H1 (cell line): ENCODE results near the gene HDHD3. TPM values are rescaled to one million over a fixed set of nuclear protein-coding genes. Genes with fewer than 3 reads are reported as not detected.

ENCODE experiments used
- CTCF ChIA-PET: fragments of 300-600 bp; sonication (Branson Sonifier 250); formaldehyde crosslinking; loops from one replicate; lab custom pipeline; 2021; ENCODE audit not compliant: partially characterized antibody; lab: Charles Lee
- POLR2A ChIA-PET: fragments of 300-600 bp; sonication (Branson Sonifier 250); formaldehyde crosslinking; loops from one replicate; lab custom pipeline; 2021; ENCODE audit warnings: inconsistent platforms; ENCODE audit not compliant: partially characterized antibody; lab: Charles Lee
- DNase-seq, 2 experiments: peaks; one replicate each; pipeline versions ENCODE4 v3.0.0 to v3.0.0-alpha.2; 2010 to 2022; ENCODE audit warnings: low spot score in 2 of 2, low read depth in 1 of 2, mixed read lengths in 1 of 2
- FAIRE-seq: peaks from 2 replicates; lab custom pipeline; 2011; peaks lifted over from hg19 to GRCh38; lab: Jason Lieb, UNC
- H2AFZ ChIP-seq: 2 replicates; pipeline ENCODE4 v1.8.1; 2012; ENCODE audit warnings: low read length, inconsistent platforms
- H2AK5ac ChIP-seq: 2 replicates; pipeline ENCODE4 v1.6.1; 2013; ENCODE audit warnings: low read depth, low read length
- H2BK120ac ChIP-seq: replicated peaks from 2 replicates; pipeline ENCODE3; 2013; ENCODE audit warnings: low read depth, low read length, inconsistent platforms
- H2BK12ac ChIP-seq: 2 replicates; pipeline ENCODE4 v1.6.1; 2013; ENCODE audit warnings: low read depth, low read length
- H2BK15ac ChIP-seq: 2 replicates; pipeline ENCODE4 v1.6.1; 2013; ENCODE audit warnings: low read length
- H2BK20ac ChIP-seq: 2 replicates; pipeline ENCODE4 v1.6.1; 2013; ENCODE audit warnings: low read length
- H2BK5ac ChIP-seq: 2 replicates; pipeline ENCODE4 v1.6.1; 2013; ENCODE audit warnings: low read depth, low read length
- H3K14ac ChIP-seq: 2 replicates; pipeline ENCODE4 v1.6.1; 2013; ENCODE audit warnings: inconsistent platforms; ENCODE audit not compliant: insufficient read length
- H3K18ac ChIP-seq: 2 replicates; pipeline ENCODE4 v1.6.1; 2013; ENCODE audit warnings: low read length; ENCODE audit errors: extremely low read depth
- H3K23ac ChIP-seq: 2 replicates; pipeline ENCODE4 v1.6.1; 2013; ENCODE audit warnings: inconsistent platforms; ENCODE audit not compliant: insufficient read length
- H3K23me2 ChIP-seq: 2 replicates; pipeline ENCODE4 v1.6.1; 2013; ENCODE audit warnings: low read depth, low read length
- H3K27ac ChIP-seq: 2 replicates; pipeline ENCODE4 v1.6.1; 2011; ENCODE audit warnings: low read depth, low read length, inconsistent platforms
- H3K27me3 ChIP-seq, 4 experiments: replicated peaks in 1 of 4; 1 replicate in 1 of 4; 2 replicates in 3 of 4; pipeline versions ENCODE4 v1.6.1 to v1.8.1; 2011 to 2013; ENCODE audit warnings: low read length in 3 of 4, mild to moderate bottlenecking in 3 of 4, inconsistent platforms in 2 of 4, mixed read lengths in 2 of 4, moderate library complexity in 1 of 4; ENCODE audit not compliant: control insufficient read depth in 3 of 4, insufficient read depth in 3 of 4; ENCODE audit errors: extremely low read depth in 1 of 4
- H3K36me3 ChIP-seq, 4 experiments: 2 replicates each; pipeline versions ENCODE4 v1.6.1 to v1.8.1; 2011 to 2013; ENCODE audit warnings: mild to moderate bottlenecking in 4 of 4, low read length in 3 of 4, moderate library complexity in 2 of 4, control low read depth in 1 of 4, inconsistent platforms in 1 of 4; ENCODE audit not compliant: insufficient read depth in 4 of 4, control insufficient read depth in 2 of 4
- H3K4ac ChIP-seq: replicated peaks from 2 replicates; pipeline ENCODE3; 2013; ENCODE audit warnings: low read length, low read depth, mixed read lengths, inconsistent platforms; ENCODE audit not compliant: insufficient read length
- H3K4me1 ChIP-seq, 4 experiments: replicated peaks in 1 of 4; 1 replicate in 1 of 4; 2 replicates in 3 of 4; pipeline versions ENCODE4 v1.6.1 to v1.8.1; 2011 to 2013; ENCODE audit warnings: low read length in 3 of 4, inconsistent platforms in 2 of 4, mixed read lengths in 1 of 4; ENCODE audit not compliant: insufficient read depth in 4 of 4, control insufficient read depth in 3 of 4
- H3K4me2 ChIP-seq, 2 experiments: 2 replicates each; pipeline versions ENCODE4 v1.6.1 to v1.8.1; 2011 to 2013; ENCODE audit warnings: low read depth in 2 of 2, low read length in 2 of 2, control low read depth in 1 of 2, inconsistent platforms in 1 of 2, mild to moderate bottlenecking in 1 of 2; ENCODE audit not compliant: insufficient read depth in 1 of 2
- H3K4me3 ChIP-seq, 4 experiments: fragments of 200-600, 300-600 bp in 1 of 4; sonication (generic), shearing (Covaris generic), sonication (Bioruptor Twin) in 1 of 4; 2 replicates each; pipeline versions ENCODE4 v1.5.1 to v1.8.1; 2011 to 2016; ENCODE audit warnings: low read length in 4 of 4, low read depth in 3 of 4, control low read depth in 2 of 4, inconsistent platforms in 2 of 4, mild to moderate bottlenecking in 2 of 4, mixed read lengths in 1 of 4, moderate library complexity in 1 of 4; ENCODE audit not compliant: insufficient read depth in 2 of 4; ENCODE audit errors: extremely low read depth in 1 of 4
- H3K56ac ChIP-seq: replicated peaks from 2 replicates; pipeline ENCODE3; 2013; ENCODE audit warnings: low read depth, mild to moderate bottlenecking, mixed read lengths, low read length, inconsistent platforms; ENCODE audit not compliant: insufficient read length
- H3K79me1 ChIP-seq: 2 replicates; pipeline ENCODE4 v1.6.1; 2013; ENCODE audit warnings: low read depth, low read length, control low read depth
- H3K79me2 ChIP-seq, 2 experiments: 2 replicates each; pipeline versions ENCODE4 v1.6.1 to v1.8.1; 2012 to 2013; ENCODE audit warnings: low read length in 2 of 2, mild to moderate bottlenecking in 2 of 2, inconsistent platforms in 1 of 2; ENCODE audit not compliant: insufficient read depth in 2 of 2, control insufficient read depth in 1 of 2
- H3K9ac ChIP-seq, 4 experiments: replicated peaks in 1 of 4; 1 replicate in 1 of 4; 2 replicates in 3 of 4; pipeline versions ENCODE4 v1.6.1 to v1.8.1; 2011 to 2013; ENCODE audit warnings: low read depth in 3 of 4, low read length in 3 of 4, control low read depth in 2 of 4, mild to moderate bottlenecking in 2 of 4, moderate library complexity in 2 of 4, inconsistent platforms in 1 of 4; ENCODE audit errors: extremely low read depth in 1 of 4
- H3K9me3 ChIP-seq, 2 experiments: 2 replicates each; pipeline versions ENCODE4 v1.6.1 to v1.8.1; 2012 to 2013; ENCODE audit warnings: mild to moderate bottlenecking in 2 of 2, moderate library complexity in 2 of 2, control low read depth in 1 of 2, inconsistent platforms in 1 of 2, low read depth in 1 of 2, low read length in 1 of 2, mixed read lengths in 1 of 2; ENCODE audit not compliant: insufficient read depth in 2 of 2
- H4K20me1 ChIP-seq, 2 experiments: replicated peaks in 1 of 2; 2 replicates each; pipeline versions ENCODE3 to v1.8.1; 2011 to 2013; ENCODE audit warnings: inconsistent platforms in 2 of 2, low read length in 2 of 2, mild to moderate bottlenecking in 1 of 2; ENCODE audit not compliant: insufficient read depth in 2 of 2, control insufficient read depth in 1 of 2
- H4K5ac ChIP-seq: 2 replicates; pipeline ENCODE4 v1.6.1; 2013; ENCODE audit warnings: low read length, low read depth, mixed read lengths, inconsistent platforms; ENCODE audit not compliant: insufficient read length
- H4K8ac ChIP-seq: 2 replicates; pipeline ENCODE4 v1.8.0; 2013; ENCODE audit warnings: mild to moderate bottlenecking, moderate library complexity, low read length, inconsistent platforms; ENCODE audit not compliant: insufficient read depth; ENCODE audit errors: extremely low read depth
- H4K91ac ChIP-seq: replicated peaks from 2 replicates; pipeline ENCODE3; 2013; ENCODE audit warnings: low read length, mixed read lengths, inconsistent platforms; ENCODE audit not compliant: insufficient read length
- SP2 ChIP-seq: IDR thresholded peaks from 2 replicates; pipeline ENCODE4 v1.6.1; 2012; ENCODE audit warnings: mild to moderate bottlenecking, low read length, inconsistent platforms
- WGBS, 2 experiments: shearing (Covaris generic) in 1 of 2; methylation state at CpG; one replicate each; pipeline versions ENCODE4 v1.1.6 to v1.1.7; 2013 to 2015; ENCODE audit warnings: low lambda C conversion rate in 2 of 2, mixed read lengths in 2 of 2, inconsistent platforms in 1 of 2, low coverage in 1 of 2, missing lambda C conversion rate in 1 of 2; ENCODE audit not compliant: insufficient replicate concordance in 2 of 2, insufficient coverage in 1 of 2, insufficient read length in 1 of 2; ENCODE audit errors: extremely low coverage in 1 of 2, missing lambda C conversion rate in 1 of 2; 5-methylcytosine and 5-hydroxymethylcytosine counted together
- polyA plus RNA-seq, 7 experiments: library from polyadenylated mRNA; depleted of rRNA in 3 of 7; stranded (reverse) in 5 of 7; unstranded in 2 of 7; fragments of >200 nt in 5 of 7; fragments of 200-250 nt in 2 of 7; gene quantifications; 1 replicate in 5 of 7; 2 replicates in 1 of 7; 4 replicates in 1 of 7; pipeline versions ENCODE4 v1.2.1 to v1.2.3, GENCODE V29; 2011 to 2013; ENCODE audit warnings: missing spikeins in 2 of 7, mixed read lengths in 2 of 7
- total RNA-seq: library from RNA; stranded (reverse); fragmentation: NEBNext Ultra II Directional; extraction: Animal tissue kit (Norgen Biotek cat#: 25700); gene quantifications from 2 replicates; pipeline ENCODE4 v1.2.1, GENCODE V29; 2021

The HDHD3 gene
- total and polyA plus RNA-seq, 2 of the 8 experiments (the other 6 are each of a cell fraction or from before 2014, with no cell fraction given) = 12.1 to 25.3 TPM

- no peaks in the 10 kb centered on the region; the same call in none of the 2 replicates for H3K79me1 ChIP-seq
- H4K91ac ChIP-seq = no peak overlapping the region
These were observed 20.0 kb downstream of the HDHD3 start for GRCh38 chr9:113356686-113357292.

More at GRCh38 chr9:113356686-113357292, 20.0 kb downstream of the HDHD3 start:
- no peaks in the 10 kb centered on the region; a peak in 1 of 7 replicates for H3K4me1 ChIP-seq
- H3K79me2 ChIP-seq = no peaks in the 10 kb centered on the region
- no peak overlapping the region for H3K4me3 ChIP-seq
- no peak overlapping the region for H2BK12ac ChIP-seq
- no peak overlapping the region for H3K4me2 ChIP-seq
- POLR2A ChIA-PET = no interaction called here
- no peak for TF ChIP-seq SP2
- TF ChIP-seq, all 59 proteins: peak for 0
- no peak overlapping the region for H4K8ac ChIP-seq
- WGBS, 2 experiments = 92% methylated on average over 7 of the region's 7 CpGs; no CpG with 5 or more reads in 1 of the 2 experiments
- no peak overlapping the region for H3K18ac ChIP-seq
- H3K56ac ChIP-seq = no peak overlapping the region
- no peak for DNase-seq
- H3K23ac ChIP-seq = no peak overlapping the region
- no peaks in the 10 kb centered on the region for H3K36me3 ChIP-seq
- H4K20me1 ChIP-seq = peaks cover 2% of the 10 kb centered on the region in 2 experiments
- no peak overlapping the region for H3K14ac ChIP-seq
- H3K4ac ChIP-seq = no peak overlapping the region
- no peak overlapping the region for H2BK15ac ChIP-seq
- no peak overlapping the region for H2BK5ac ChIP-seq
- CTCF ChIA-PET = interaction anchor here (0.9 to 2.2 kb wide), 8 partner anchors 9 to 82 kb away, joined by 3 to 9 read pairs (median 4); no protein-coding TSS in a partner anchor
- H4K5ac ChIP-seq = no peak overlapping the region
- no peak overlapping the region for H3K27ac ChIP-seq
- H2AK5ac ChIP-seq = no peak overlapping the region
- FAIRE-seq = no peak
- no peaks in the 10 kb centered on the region; a peak in 1 of 7 replicates for H3K27me3 ChIP-seq
- no peaks in the 10 kb centered on the region for H3K9me3 ChIP-seq
- H3K23me2 ChIP-seq = no peaks in the 10 kb centered on the region
- no peak overlapping the region for H2BK20ac ChIP-seq
- H2BK120ac ChIP-seq = no peak overlapping the region
- H3K9ac ChIP-seq = no peak overlapping the region
- no peak overlapping the region for H2AFZ ChIP-seq
